Keratinocyte (primary cell): ENCODE measurements around the gene VNN1. TPM values are rescaled to one million over a fixed set of nuclear protein-coding genes. Genes with fewer than 3 reads are reported as not detected.

ENCODE experiments used
- DNase-seq: peaks from one replicate; pipeline ENCODE4 v3.0.0-alpha.2; 2011; ENCODE audit warnings: low read depth, missing footprints, low spot score
- FAIRE-seq: peaks from 2 replicates; lab custom pipeline; 2011; peaks lifted over from hg19 to GRCh38; lab: Jason Lieb, UNC
- H2AFZ ChIP-seq: 2 replicates; pipeline ENCODE4 v1.6.0; 2012; ENCODE audit warnings: low read length, control low read depth, inconsistent platforms; ENCODE audit not compliant: control insufficient read depth
- H3K27ac ChIP-seq: 2 replicates; pipeline ENCODE4 v1.5.1; 2011; ENCODE audit warnings: low read length; ENCODE audit not compliant: control insufficient read depth, insufficient read depth
- H3K27me3 ChIP-seq: 3 replicates; pipeline ENCODE4 v1.6.0; 2011; ENCODE audit warnings: low read length; ENCODE audit not compliant: control insufficient read depth, insufficient read depth; ENCODE audit errors: extremely low read depth
- H3K36me3 ChIP-seq, 2 experiments: 2 replicates in 1 of 2; 3 replicates in 1 of 2; pipeline ENCODE4 v1.5.1; 2011; ENCODE audit warnings: low read length in 2 of 2, mild to moderate bottlenecking in 1 of 2; ENCODE audit not compliant: control insufficient read depth in 2 of 2, insufficient read depth in 2 of 2; ENCODE audit errors: extremely low read depth in 1 of 2
- H3K4me1 ChIP-seq: 3 replicates; pipeline ENCODE4 v1.5.1; 2011; ENCODE audit warnings: low read length; ENCODE audit not compliant: control insufficient read depth, insufficient read depth; ENCODE audit errors: extremely low read depth
- H3K4me2 ChIP-seq: 3 replicates; pipeline ENCODE4 v1.6.0; 2011; ENCODE audit warnings: low read depth, low read length; ENCODE audit not compliant: control insufficient read depth, insufficient read depth; ENCODE audit errors: extremely low read depth
- H3K4me3 ChIP-seq, 3 experiments: fragments of 200-600 bp in 1 of 3; sonication (generic) in 1 of 3; 2 replicates in 2 of 3; 3 replicates in 1 of 3; pipeline ENCODE4 v1.5.1; 2011 to 2016; ENCODE audit warnings: low read length in 3 of 3, mild to moderate bottlenecking in 3 of 3, control low read depth in 2 of 3, inconsistent platforms in 1 of 3, low read depth in 1 of 3, mixed read lengths in 1 of 3, mixed run types in 1 of 3, moderate library complexity in 1 of 3; ENCODE audit not compliant: control insufficient read depth in 2 of 3, insufficient read depth in 2 of 3; ENCODE audit errors: extremely low read depth in 1 of 3
- H3K79me2 ChIP-seq: 2 replicates; pipeline ENCODE4 v1.6.0; 2012; ENCODE audit warnings: low read length; ENCODE audit not compliant: control insufficient read depth, insufficient read depth
- H3K9ac ChIP-seq: 3 replicates; pipeline ENCODE4 v1.6.0; 2011; ENCODE audit warnings: low read length; ENCODE audit not compliant: control insufficient read depth, insufficient read depth; ENCODE audit errors: extremely low read depth
- H3K9me1 ChIP-seq: 3 replicates; pipeline ENCODE4 v1.6.0; 2011; ENCODE audit warnings: low read length; ENCODE audit not compliant: control insufficient read depth, insufficient read depth; ENCODE audit errors: extremely low read depth
- H3K9me3 ChIP-seq: 2 replicates; pipeline ENCODE4 v1.5.1; 2012; ENCODE audit warnings: low read depth, low read length; ENCODE audit not compliant: control insufficient read depth
- H4K20me1 ChIP-seq: 3 replicates; pipeline ENCODE4 v1.6.0; 2011; ENCODE audit warnings: low read length; ENCODE audit not compliant: control insufficient read depth, insufficient read depth; ENCODE audit errors: extremely low read depth
- EZH2 ChIP-seq: IDR thresholded peaks from one replicate; pipeline ENCODE4 v1.6.1; 2012; ENCODE audit warnings: inconsistent platforms, mild to moderate bottlenecking, low read length, moderate library complexity
- dilution Hi-C: fragments of 300-500 bp; cut with MboI; formaldehyde crosslinking; loops from one replicate; pipeline ENCODE4 v1.7.0; 2020; ENCODE audit warnings: low sequenced_read_pairs; ENCODE audit not compliant: extremely low pct_ligation_motif_present
- polyA plus RNA-seq, 5 experiments: library from polyadenylated mRNA; depleted of rRNA in 3 of 5; stranded (reverse) in 3 of 5; stranded (forward) in 1 of 5; unstranded in 1 of 5; fragments of >200 nt; gene quantifications; 1 replicate in 1 of 5; 2 replicates in 3 of 5; 3 replicates in 1 of 5; pipeline versions ENCODE4 v1.2.1 to v1.2.3, GENCODE V29; 2011 to 2012; ENCODE audit warnings: missing spikeins in 2 of 5, low read depth in 1 of 5, low replicate concordance in 1 of 5
- TF ChIP-seq, protein P1 (sequence below), 3 experiments: IDR thresholded peaks in 1 of 3; conservative IDR thresholded peaks in 1 of 3; optimal IDR thresholded peaks in 1 of 3; 2 replicates in 2 of 3; 3 replicates in 1 of 3; pipeline versions ENCODE3 to v1.5.1; 2011; ENCODE audit warnings: low read length in 3 of 3, mild to moderate bottlenecking in 3 of 3, moderate library complexity in 2 of 3, control low read depth in 1 of 3, inconsistent platforms in 1 of 3; ENCODE audit not compliant: insufficient read depth in 2 of 3; ENCODE audit errors: extremely low read depth in 1 of 3

VNN1 gene
- polyA plus RNA-seq, 1 donor (not counting 4 experiments of a cell fraction or from before 2014, with no cell fraction given), result 3.3 TPM

DNA sequence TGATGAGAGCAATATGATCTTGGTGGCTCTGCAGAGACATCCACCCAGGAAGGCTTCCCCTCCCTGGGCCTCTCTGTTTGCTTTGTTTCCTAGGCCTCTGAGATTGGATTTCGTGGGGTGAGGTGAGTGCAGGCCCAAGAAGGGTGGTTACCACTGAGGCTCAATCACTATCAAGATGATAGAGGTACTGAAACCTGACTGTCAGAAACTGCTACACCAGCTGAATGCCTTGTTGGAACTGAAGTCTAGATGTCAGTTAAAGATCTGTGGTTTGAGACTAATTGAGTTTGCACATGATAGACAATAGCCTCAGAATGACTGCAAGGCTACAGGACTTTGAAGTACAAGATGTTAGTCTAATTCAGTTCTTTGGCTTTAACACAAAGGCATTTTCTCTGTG is 15.2 kb downstream of the VNN1 start:
- Histone ChIP-seq H3K4me1 (no peaks in the 10 kb centered on the region), H3K9me1 (no peaks in the 10 kb centered on the region), H3K4me3 (no peak overlapping the region), H2AFZ (no peak overlapping the region), H3K27ac (no peak overlapping the region), H3K9ac (no peak overlapping the region), H3K27me3 (no peaks in the 10 kb centered on the region), H3K4me2 (no peak overlapping the region), H3K79me2 (no peaks in the 10 kb centered on the region), H3K36me3 (no peaks in the 10 kb centered on the region), H3K9me3 (no peaks in the 10 kb centered on the region), H4K20me1 (no peaks in the 10 kb centered on the region)
- TF ChIP-seq EZH2, result no peak
- TF ChIP-seq, protein P1, sequence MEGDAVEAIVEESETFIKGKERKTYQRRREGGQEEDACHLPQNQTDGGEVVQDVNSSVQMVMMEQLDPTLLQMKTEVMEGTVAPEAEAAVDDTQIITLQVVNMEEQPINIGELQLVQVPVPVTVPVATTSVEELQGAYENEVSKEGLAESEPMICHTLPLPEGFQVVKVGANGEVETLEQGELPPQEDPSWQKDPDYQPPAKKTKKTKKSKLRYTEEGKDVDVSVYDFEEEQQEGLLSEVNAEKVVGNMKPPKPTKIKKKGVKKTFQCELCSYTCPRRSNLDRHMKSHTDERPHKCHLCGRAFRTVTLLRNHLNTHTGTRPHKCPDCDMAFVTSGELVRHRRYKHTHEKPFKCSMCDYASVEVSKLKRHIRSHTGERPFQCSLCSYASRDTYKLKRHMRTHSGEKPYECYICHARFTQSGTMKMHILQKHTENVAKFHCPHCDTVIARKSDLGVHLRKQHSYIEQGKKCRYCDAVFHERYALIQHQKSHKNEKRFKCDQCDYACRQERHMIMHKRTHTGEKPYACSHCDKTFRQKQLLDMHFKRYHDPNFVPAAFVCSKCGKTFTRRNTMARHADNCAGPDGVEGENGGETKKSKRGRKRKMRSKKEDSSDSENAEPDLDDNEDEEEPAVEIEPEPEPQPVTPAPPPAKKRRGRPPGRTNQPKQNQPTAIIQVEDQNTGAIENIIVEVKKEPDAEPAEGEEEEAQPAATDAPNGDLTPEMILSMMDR (optimal IDR thresholded peaks at IDR 0.05 in 1 of 3, IDR thresholded peaks at IDR 0.05 in 1 of 3, conservative IDR thresholded peaks at IDR 0.05 in 1 of 3; ENCODE audit: extremely low read depth in 1 of 3, insufficient read depth in 2 of 3, low read length in 3 of 3), result no peak
- dilution Hi-C loops, result no loop called here
- FAIRE-seq (no peak), DNase-seq (no peak)

DNA sequence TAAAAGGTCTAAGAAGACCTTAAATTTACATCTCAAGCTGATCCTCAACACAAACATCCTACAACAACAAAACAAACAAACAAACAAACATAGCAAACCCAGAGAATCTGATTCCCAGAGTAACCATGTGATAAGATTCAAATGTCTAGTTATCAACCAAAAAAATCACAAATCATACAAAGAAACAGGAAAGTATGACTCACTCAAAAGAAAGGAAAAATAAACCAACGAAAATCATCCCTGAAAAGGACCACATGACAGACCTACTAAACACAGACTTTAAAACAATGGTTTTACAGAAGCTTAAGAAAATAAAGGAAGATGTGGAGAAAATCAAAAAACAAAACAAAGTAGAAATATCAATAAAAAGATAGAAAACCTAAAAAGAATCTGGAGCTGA is 18.1 kb downstream of the VNN1 start:
- H3K4me3 ChIP-seq, result no peak overlapping the region
- no peak overlapping the region for H2AFZ ChIP-seq
- H3K27me3 ChIP-seq, result no peaks in the 10 kb centered on the region
- H3K27ac ChIP-seq, result no peak overlapping the region
- H3K9me3 ChIP-seq, result no peaks in the 10 kb centered on the region
- H3K79me2 ChIP-seq, result no peaks in the 10 kb centered on the region
- no peaks in the 10 kb centered on the region for H4K20me1 ChIP-seq
- TF ChIP-seq EZH2, result no peak
- TF ChIP-seq, protein P1 (optimal IDR thresholded peaks at IDR 0.05 in 1 of 3, IDR thresholded peaks at IDR 0.05 in 1 of 3, conservative IDR thresholded peaks at IDR 0.05 in 1 of 3; ENCODE audit: extremely low read depth in 1 of 3, insufficient read depth in 2 of 3, low read length in 3 of 3), result no peak
- FAIRE-seq, result no peak
- no peak overlapping the region for H3K4me2 ChIP-seq
- H3K36me3 ChIP-seq, result no peaks in the 10 kb centered on the region
- no peak for DNase-seq
- no peaks in the 10 kb centered on the region for H3K4me1 ChIP-seq
- H3K9ac ChIP-seq, result no peak overlapping the region
- dilution Hi-C loops, result no loop called here
- no peaks in the 10 kb centered on the region for H3K9me1 ChIP-seq
